ENCODE data around the gene GPR155.
A peak's percentile ranks its signal among the peaks of the same experiment; 100 is the strongest.
"Not testable (repeated sequence)": the region's sequence is repeated elsewhere in the genome, so short reads cannot be mapped to it uniquely, and the experiment has no call there.

Gene GPR155

GRCh38 chr2:174431902-174432301 lies 54.9 kb downstream of the GPR155 start:
- no peak for DNase-seq

GRCh38 chr2:174430066-174430465 lies 56.8 kb downstream of the GPR155 start:
- DNase-seq, result no peak

GRCh38 chr2:174428214-174428613 lies 58.6 kb downstream of the GPR155 start:
- DNase-seq, result no peak

- no peak for DNase-seq
These were observed 74.6 kb downstream of the GPR155 start for GRCh38 chr2:174412256-174412655.

GRCh38 chr2:174410039-174410438 lies 76.8 kb downstream of the GPR155 start:
- DNase-seq, result not testable (repeated sequence)

GRCh38 chr2:174403628-174404027 lies 83.2 kb downstream of the GPR155 start:
- no peak for DNase-seq

- no peak for DNase-seq
These were observed 86.0 kb downstream of the GPR155 start for GRCh38 chr2:174400853-174401252.

GRCh38 chr2:174399171-174399570 lies 87.7 kb downstream of the GPR155 start:
- no peak for DNase-seq

GRCh38 chr2:174397773-174398172 lies 89.1 kb downstream of the GPR155 start:
- DNase-seq, result no peak

- no peak for DNase-seq
These were observed 90.7 kb downstream of the GPR155 start for GRCh38 chr2:174395969-174396630.

- DNase-seq, result peak; percentile 30
These were observed 91.4 kb downstream of the GPR155 start, which contains the start of gene SCRN3 for GRCh38 chr2:174395284-174395968. TSS of gene SCRN3 (plus strand) at chr2:174395730. CDS start at chr2:174398284, 2,554 bp downstream.

- DNase-seq, result no peak
These were observed 94.1 kb downstream of the GPR155 start for GRCh38 chr2:174392706-174393105.

- DNase-seq, result not testable (repeated sequence)
These were observed 96.5 kb downstream of the GPR155 start for GRCh38 chr2:174390303-174390702.

GRCh38 chr2:174389542-174389941 lies 97.3 kb downstream of the GPR155 start:
- no peak for DNase-seq

- DNase-seq, result not testable (repeated sequence)
These were observed 98.1 kb downstream of the GPR155 start for GRCh38 chr2:174388706-174389105.

- DNase-seq, result no peak
These were observed 101.6 kb downstream of the GPR155 start for GRCh38 chr2:174385201-174385600.

GRCh38 chr2:174383796-174384195 lies 103.0 kb downstream of the GPR155 start:
- peak; percentile 38 for DNase-seq
